Mesendoderm (in vitro differentiated cells): ENCODE data around the gene GCHFR.

ENCODE experiments used
- DNase-seq: peaks from one replicate; pipeline ENCODE4 v3.0.0; 2013
- H2AK5ac ChIP-seq: 2 replicates; pipeline ENCODE4 v1.6.1; 2013; ENCODE audit warnings: low read length, inconsistent platforms
- H2BK120ac ChIP-seq: 2 replicates; pipeline ENCODE4 v1.6.1; 2013; ENCODE audit warnings: low read depth, mild to moderate bottlenecking, low read length, moderate library complexity, mixed read lengths
- H2BK15ac ChIP-seq: replicated peaks from 2 replicates; pipeline ENCODE4 v1.6.1; 2013; ENCODE audit warnings: low read depth, mild to moderate bottlenecking, moderate library complexity
- H2BK5ac ChIP-seq: 2 replicates; pipeline ENCODE4 v1.6.1; 2013; ENCODE audit warnings: low read length, inconsistent platforms
- H3K18ac ChIP-seq: 2 replicates; pipeline ENCODE4 v1.6.1; 2013; ENCODE audit warnings: mild to moderate bottlenecking, low read length, mixed read lengths
- H3K23ac ChIP-seq: one replicate; pipeline ENCODE4 v1.6.1; 2013; ENCODE audit warnings: low read length
- H3K27ac ChIP-seq: 2 replicates; pipeline ENCODE4 v1.5.1; 2013; ENCODE audit warnings: low read depth, mild to moderate bottlenecking, inconsistent platforms, low read length, moderate library complexity
- H3K27me3 ChIP-seq: 2 replicates; pipeline ENCODE4 v1.6.1; 2013; ENCODE audit warnings: low read length, control low read depth, mild to moderate bottlenecking, inconsistent platforms; ENCODE audit not compliant: insufficient read depth, poor library complexity
- H3K36me3 ChIP-seq: 2 replicates; pipeline ENCODE4 v1.6.1; 2013; ENCODE audit warnings: low read length, inconsistent platforms; ENCODE audit not compliant: control insufficient read depth, insufficient read depth
- H3K4ac ChIP-seq: one replicate; pipeline ENCODE4 v1.6.1; 2013; ENCODE audit warnings: low read depth, mild to moderate bottlenecking, low read length, moderate library complexity
- H3K4me1 ChIP-seq: 2 replicates; pipeline ENCODE4 v1.6.1; 2013; ENCODE audit warnings: low read depth, low read length, inconsistent platforms; ENCODE audit not compliant: control insufficient read depth
- H3K4me2 ChIP-seq: 2 replicates; pipeline ENCODE4 v1.6.1; 2013; ENCODE audit warnings: low read length
- H3K4me3 ChIP-seq: 2 replicates; pipeline ENCODE4 v1.5.1; 2013; ENCODE audit warnings: mild to moderate bottlenecking, low read length
- H3K56ac ChIP-seq: one replicate; pipeline ENCODE4 v1.6.1; 2013; ENCODE audit warnings: low read length
- H3K79me1 ChIP-seq: 2 replicates; pipeline ENCODE4 v1.6.1; 2013; ENCODE audit warnings: low read length, inconsistent platforms
- H3K79me2 ChIP-seq: 2 replicates; pipeline ENCODE4 v1.6.1; 2013; ENCODE audit warnings: mild to moderate bottlenecking, low read length; ENCODE audit not compliant: control insufficient read depth, insufficient read depth
- H3K9ac ChIP-seq: 2 replicates; pipeline ENCODE4 v1.6.1; 2013; ENCODE audit warnings: low read length, inconsistent platforms
- H4K5ac ChIP-seq: one replicate; pipeline ENCODE4 v1.6.1; 2013; ENCODE audit warnings: low read length
- H4K8ac ChIP-seq: one replicate; pipeline ENCODE4 v1.6.1; 2013; ENCODE audit warnings: low read depth, mild to moderate bottlenecking, control low read depth, low read length, moderate library complexity
- WGBS: extraction: QIAGEN DNeasy Blood & Tissue Kit; methylation state at CpG from one replicate; pipeline ENCODE4 v1.1.7; 2013; ENCODE audit warnings: low lambda C conversion rate, missing lambda C conversion rate; ENCODE audit not compliant: insufficient coverage; ENCODE audit errors: extremely low coverage; 5-methylcytosine and 5-hydroxymethylcytosine counted together

The GCHFR gene

DNA sequence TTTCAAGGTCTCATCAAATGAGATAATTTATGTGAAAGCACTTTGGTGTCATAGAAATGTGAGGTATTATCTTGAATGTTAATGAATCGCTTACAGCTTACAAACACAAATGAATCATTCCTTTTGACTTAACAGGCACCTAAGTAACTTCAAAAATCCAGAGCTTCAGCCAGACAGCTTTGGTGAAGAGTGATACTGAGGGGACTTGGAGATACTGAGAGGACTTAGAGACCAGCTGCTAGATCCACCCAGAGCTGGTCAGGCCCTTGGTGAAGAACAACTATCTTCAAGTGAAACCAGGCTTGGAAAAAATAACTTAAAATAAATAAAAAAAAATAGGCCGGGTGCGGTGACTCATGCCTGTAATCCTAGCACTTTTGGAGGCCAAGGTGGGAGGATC is 26.9 kb downstream of the GCHFR start:
- no peak overlapping the region for H3K56ac ChIP-seq
- H3K79me2 ChIP-seq, result peaks cover 2% of the 10 kb centered on the region

DNA sequence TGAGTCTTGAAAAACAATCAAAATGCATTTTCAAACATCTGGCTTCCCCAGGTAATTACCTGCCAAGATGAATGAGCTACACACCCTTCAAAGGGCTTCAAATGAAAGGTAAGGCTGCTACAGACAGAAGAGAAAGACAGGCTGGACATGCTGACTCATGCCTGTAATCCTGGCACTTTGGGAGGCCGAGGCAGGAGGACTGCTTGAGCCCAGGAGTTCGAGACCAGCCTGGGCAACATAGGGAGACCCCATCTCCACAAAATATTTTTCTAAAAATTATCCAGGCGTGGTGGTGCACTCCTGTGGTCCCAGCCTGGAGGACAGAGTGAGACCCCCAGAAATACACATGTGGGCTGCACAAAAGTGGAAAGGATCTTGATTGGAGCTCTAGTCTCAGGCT is 28.5 kb downstream of the GCHFR start:
- Histone ChIP-seq H3K56ac (no peak overlapping the region), H3K9ac (no peak overlapping the region), H3K4me2 (no peak overlapping the region), H3K27ac (no peak overlapping the region), H4K5ac (no peak overlapping the region), H2AK5ac (no peak overlapping the region), H3K4ac (no peak overlapping the region), H3K79me1 (peaks cover 7% of the 10 kb centered on the region), H3K23ac (no peak overlapping the region), H3K4me3 (no peak overlapping the region), H3K79me2 (peaks cover 2% of the 10 kb centered on the region), H3K18ac (no peak overlapping the region), H4K8ac (no peak overlapping the region), H2BK5ac (no peak overlapping the region), H2BK15ac (no peak overlapping the region), H2BK120ac (no peak overlapping the region), H3K27me3 (no peaks in the 10 kb centered on the region), H3K4me1 (peaks cover 9% of the 10 kb centered on the region), H3K36me3 (no peaks in the 10 kb centered on the region)
- WGBS, result no CpG with 5 or more reads among the region's 3 CpGs
- no peak for DNase-seq

More for the DNA sequence above, 26.9 kb downstream of the GCHFR start:
- Histone ChIP-seq H3K4me3 (no peak overlapping the region), H4K5ac (no peak overlapping the region), H3K4ac (no peak overlapping the region), H2BK5ac (no peak overlapping the region), H3K4me2 (no peak overlapping the region), H3K27ac (no peak overlapping the region), H3K79me1 (peaks cover 8% of the 10 kb centered on the region), H4K8ac (no peak overlapping the region), H3K23ac (no peak overlapping the region), H3K27me3 (no peaks in the 10 kb centered on the region), H3K9ac (no peak overlapping the region), H3K4me1 (peaks cover 18% of the 10 kb centered on the region), H2BK15ac (no peak overlapping the region), H2BK120ac (no peak overlapping the region), H3K18ac (no peak overlapping the region), H3K36me3 (no peaks in the 10 kb centered on the region), H2AK5ac (no peak overlapping the region)
- no peak for DNase-seq
- WGBS, result no CpG with 5 or more reads among the region's 3 CpGs

DNA sequence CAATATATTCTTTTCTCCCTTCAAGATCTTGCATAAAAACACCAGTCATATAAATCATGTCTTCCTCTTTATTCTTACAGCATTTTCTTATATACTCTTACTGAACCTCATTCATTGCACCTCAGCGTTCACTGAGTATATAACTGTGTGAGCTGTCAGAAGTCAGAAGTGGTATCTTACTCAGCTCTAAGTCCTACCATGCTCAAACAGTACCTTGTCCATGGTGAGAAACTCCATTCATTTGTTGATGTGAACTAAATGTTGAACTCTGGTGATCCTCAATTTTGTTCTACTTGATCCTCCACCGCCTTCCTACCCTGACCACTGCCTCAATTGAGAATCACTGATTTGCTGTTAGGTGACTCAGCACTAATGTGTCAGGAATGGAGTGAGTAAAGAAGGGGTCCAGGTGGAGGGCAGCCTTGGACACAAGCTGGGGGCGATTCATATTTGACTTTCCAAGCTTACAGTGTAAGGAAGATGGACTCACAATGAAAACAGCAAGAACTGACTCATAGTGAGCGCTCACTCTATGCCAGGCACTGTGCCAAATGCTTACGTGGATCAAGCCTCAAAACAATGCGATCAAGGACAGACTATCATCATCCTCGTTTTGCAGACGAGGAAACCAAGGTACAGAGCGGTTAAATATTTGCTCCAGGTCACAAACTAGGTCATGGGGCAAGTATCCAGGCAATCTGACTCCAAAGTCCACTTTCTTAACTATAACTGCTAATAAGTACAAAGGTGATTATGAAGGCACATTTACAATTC is 29.5 kb downstream of the GCHFR start:
- Histone ChIP-seq H3K4me2 (no peak overlapping the region), H3K36me3 (no peaks in the 10 kb centered on the region), H2BK15ac (no peak overlapping the region), H3K79me1 (peaks cover 7% of the 10 kb centered on the region), H2AK5ac (no peak overlapping the region), H3K18ac (no peak overlapping the region), H3K23ac (no peak overlapping the region), H3K4me3 (no peak overlapping the region), H4K5ac (no peak overlapping the region), H3K4me1 (peaks cover 5% of the 10 kb centered on the region), H3K9ac (no peak overlapping the region), H3K27me3 (no peaks in the 10 kb centered on the region), H3K56ac (peak overlapping the region; percentile 19), H3K27ac (no peak overlapping the region), H3K79me2 (peaks cover 2% of the 10 kb centered on the region), H2BK120ac (no peak overlapping the region), H2BK5ac (no peak overlapping the region), H3K4ac (no peak overlapping the region), H4K8ac (no peak overlapping the region)
- DNase-seq, result no peak
- WGBS, result no CpG with 5 or more reads among the region's 9 CpGs

DNA sequence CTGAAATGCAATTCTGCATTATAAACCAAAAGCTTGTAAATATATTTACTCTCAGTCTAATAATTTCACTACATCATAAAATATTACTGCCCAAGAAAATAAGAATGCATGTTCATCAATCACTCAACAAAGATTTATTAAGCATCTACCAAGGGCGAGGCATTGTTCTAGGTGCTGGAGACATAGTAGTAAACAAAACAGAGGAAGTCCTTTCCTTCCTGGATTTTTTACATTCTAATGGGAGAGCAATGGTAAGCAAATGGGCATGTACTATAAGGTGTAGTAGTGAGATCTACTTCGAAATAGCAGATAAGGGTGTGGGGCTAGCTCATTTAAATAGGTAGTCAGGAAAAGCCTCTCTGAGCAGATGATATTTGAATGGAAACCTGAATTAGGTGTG is 32.2 kb downstream of the GCHFR start:
- Histone ChIP-seq H3K79me2 (peaks cover 2% of the 10 kb centered on the region), H2AK5ac (no peak overlapping the region), H3K4me3 (no peak overlapping the region), H3K56ac (no peak overlapping the region), H4K8ac (no peak overlapping the region), H3K27ac (no peak overlapping the region), H3K27me3 (no peaks in the 10 kb centered on the region), H4K5ac (no peak overlapping the region), H2BK5ac (no peak overlapping the region), H3K18ac (no peak overlapping the region), H3K4me2 (no peak overlapping the region), H3K4me1 (peaks cover 4% of the 10 kb centered on the region), H3K4ac (no peak overlapping the region), H2BK120ac (no peak overlapping the region), H3K23ac (no peak overlapping the region), H2BK15ac (no peak overlapping the region), H3K36me3 (no peaks in the 10 kb centered on the region), H3K9ac (no peak overlapping the region), H3K79me1 (peaks cover 5% of the 10 kb centered on the region)
- no peak for DNase-seq
- no CpG with 5 or more reads among the region's 2 CpGs for WGBS

DNA sequence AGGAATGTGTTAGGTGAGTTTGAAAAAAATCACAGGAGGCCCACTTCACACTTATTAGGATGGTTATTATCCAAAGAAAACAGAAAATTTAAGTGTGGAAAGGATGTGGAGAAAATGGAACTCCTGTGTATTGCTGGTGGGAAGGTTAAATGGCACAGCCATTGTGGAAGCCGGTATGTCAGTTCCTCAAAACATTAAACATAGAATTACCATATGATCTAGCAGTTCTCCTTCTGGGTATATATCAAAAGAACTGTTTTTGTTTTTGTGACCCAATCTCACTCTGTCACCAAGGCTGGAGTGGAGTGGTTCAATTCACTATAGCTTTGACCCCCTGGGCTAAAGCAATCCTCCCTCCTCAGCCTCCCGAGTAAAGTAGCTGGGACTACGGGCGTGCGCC is 32.6 kb downstream of the GCHFR start:
- peaks cover 4% of the 10 kb centered on the region for H3K4me1 ChIP-seq
- DNase-seq, result no peak
- no peak overlapping the region for H3K56ac ChIP-seq
- no peak overlapping the region for H4K5ac ChIP-seq
- no peaks in the 10 kb centered on the region for H3K36me3 ChIP-seq
- no peak overlapping the region for H3K4me2 ChIP-seq
- no peak overlapping the region for H3K23ac ChIP-seq
- no peak overlapping the region for H2BK15ac ChIP-seq
- H3K18ac ChIP-seq, result no peak overlapping the region
- H2AK5ac ChIP-seq, result no peak overlapping the region
- H2BK5ac ChIP-seq, result no peak overlapping the region
- no peak overlapping the region for H2BK120ac ChIP-seq
- no peak overlapping the region for H3K27ac ChIP-seq
- no peak overlapping the region for H3K4ac ChIP-seq
- peaks cover 5% of the 10 kb centered on the region for H3K79me1 ChIP-seq
- no CpG with 5 or more reads among the region's 5 CpGs for WGBS
- no peaks in the 10 kb centered on the region for H3K27me3 ChIP-seq
- no peak overlapping the region for H3K4me3 ChIP-seq
- peaks cover 2% of the 10 kb centered on the region for H3K79me2 ChIP-seq
- H3K9ac ChIP-seq, result no peak overlapping the region
- no peak overlapping the region for H4K8ac ChIP-seq

DNA sequence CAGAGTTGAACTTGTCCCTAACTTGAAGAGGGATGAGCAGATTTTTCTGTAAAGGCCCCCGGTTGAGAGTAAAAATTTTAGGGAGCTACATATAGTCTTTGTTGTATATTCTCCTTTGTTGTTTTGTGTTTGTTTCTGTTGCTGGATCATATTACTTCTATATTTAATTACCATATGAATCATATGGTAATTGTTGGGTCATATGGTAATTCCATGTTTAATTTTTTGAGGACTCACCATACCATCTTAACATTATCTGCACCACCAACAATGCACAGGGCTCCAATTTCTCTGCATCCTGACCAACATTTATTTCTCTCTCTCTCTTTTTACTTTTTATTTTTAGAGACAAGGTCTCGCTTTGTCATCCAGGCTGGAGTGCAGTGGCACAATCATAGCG is 35.7 kb downstream of the GCHFR start:
- H3K27me3 ChIP-seq, result no peaks in the 10 kb centered on the region
- peaks cover 4% of the 10 kb centered on the region for H3K4me1 ChIP-seq
- no peak overlapping the region for H3K56ac ChIP-seq
- H2AK5ac ChIP-seq, result no peak overlapping the region
- no peaks in the 10 kb centered on the region for H3K36me3 ChIP-seq
- no peak overlapping the region for H3K4ac ChIP-seq
- H3K79me2 ChIP-seq, result no peaks in the 10 kb centered on the region
- H3K4me3 ChIP-seq, result no peak overlapping the region
- no CpG with 5 or more reads among the region's 3 CpGs for WGBS
- no peak overlapping the region for H2BK5ac ChIP-seq
- H2BK120ac ChIP-seq, result no peak overlapping the region
- H3K18ac ChIP-seq, result no peak overlapping the region
- H3K79me1 ChIP-seq, result no peaks in the 10 kb centered on the region
- DNase-seq, result no peak
- no peak overlapping the region for H3K23ac ChIP-seq
- H3K27ac ChIP-seq, result no peak overlapping the region
- H4K8ac ChIP-seq, result no peak overlapping the region
- no peak overlapping the region for H3K9ac ChIP-seq
- no peak overlapping the region for H2BK15ac ChIP-seq
- H3K4me2 ChIP-seq, result no peak overlapping the region
- no peak overlapping the region for H4K5ac ChIP-seq
